ENCODE measurements around the gene SMIM11. TPM values are rescaled to one million over a fixed set of nuclear protein-coding genes. Genes with fewer than 3 reads are reported as not detected.
"Not testable (repeated sequence)": the region's sequence is repeated elsewhere in the genome, so short reads cannot be mapped to it uniquely, and the experiment has no call there.

SMIM11 gene
- total and polyA plus RNA-seq, 2 donors (not counting 1 experiment from before 2014, with no cell fraction given): 10.3 to 10.6 TPM

DNA sequence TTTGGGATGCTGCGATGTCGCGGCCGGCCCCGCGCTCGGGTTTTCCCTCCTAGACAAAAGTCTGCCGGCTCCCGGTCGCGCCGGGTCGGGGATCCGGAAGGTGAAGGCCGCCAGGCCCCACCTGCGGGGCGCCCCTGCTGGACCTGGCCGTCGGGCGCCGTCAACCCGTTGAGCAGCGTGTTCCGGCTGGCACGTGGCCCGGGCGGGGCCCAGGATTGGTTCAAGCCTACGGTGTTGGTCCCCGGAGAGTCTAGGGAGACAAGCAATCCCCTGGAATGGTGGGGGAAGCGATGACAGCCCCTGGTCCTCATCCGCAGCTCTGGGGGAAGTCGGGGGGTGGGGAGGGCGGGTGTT lies 289 bp downstream of the SMIM11 start:
- H3K4me1 Mint-ChIP-seq; DNase-seq; H4K20me1 ChIP-seq (ENCODE audit: control insufficient read depth, insufficient read depth, low read length, poor library complexity, severe bottlenecking); H3K36me3 ChIP-seq (replicated peaks in 1 of 2; ENCODE audit: control extremely low read depth in 1 of 2, control insufficient read depth in 1 of 2, extremely low read depth in 1 of 2, insufficient read depth in 2 of 2, low read length in 1 of 2); H3K4me3 ChIP-seq (ENCODE audit: control extremely low read depth in 1 of 5, extremely low read depth in 1 of 5, insufficient read depth in 1 of 5, low read depth in 2 of 5, low read length in 4 of 5); intact Hi-C loops (cut with micrococcal nuclease); H3K9me3 ChIP-seq (ENCODE audit: control extremely low read depth in 1 of 3, control insufficient read depth in 2 of 3, insufficient read depth in 1 of 3, low read length in 2 of 3); H3K4me3 Mint-ChIP-seq; H3K27ac ChIP-seq (ENCODE audit: low read length in 2 of 2); H3K4me1 ChIP-seq (ENCODE audit: control insufficient read depth in 2 of 2, insufficient read depth in 2 of 2, low read length in 2 of 2); H3K79me2 ChIP-seq (ENCODE audit: control insufficient read depth, insufficient read depth, low read length); POLR2A ChIA-PET; CTCF ChIA-PET; H3K27me3 Mint-ChIP-seq; H3K4me2 ChIP-seq (replicated peaks; ENCODE audit: low read depth, low read length, poor library complexity, severe bottlenecking); H3K9me3 Mint-ChIP-seq (ENCODE audit: insufficient read depth); H3K27me3 ChIP-seq (replicated peaks in 1 of 4; ENCODE audit: control extremely low read depth in 1 of 4, control insufficient read depth in 3 of 4, insufficient read depth in 4 of 4, low read length in 3 of 4); H3K27ac Mint-ChIP-seq; H3K9ac ChIP-seq (ENCODE audit: low read length); H2AFZ ChIP-seq (ENCODE audit: insufficient read depth, low read depth, low read length, poor library complexity, severe bottlenecking): not testable (repeated sequence)
- no CpG with 5 or more reads among the region's 33 CpGs for WGBS (ENCODE audit: insufficient coverage)
- ATAC-seq (ENCODE audit: low read depth): peak; percentile 77

DNA sequence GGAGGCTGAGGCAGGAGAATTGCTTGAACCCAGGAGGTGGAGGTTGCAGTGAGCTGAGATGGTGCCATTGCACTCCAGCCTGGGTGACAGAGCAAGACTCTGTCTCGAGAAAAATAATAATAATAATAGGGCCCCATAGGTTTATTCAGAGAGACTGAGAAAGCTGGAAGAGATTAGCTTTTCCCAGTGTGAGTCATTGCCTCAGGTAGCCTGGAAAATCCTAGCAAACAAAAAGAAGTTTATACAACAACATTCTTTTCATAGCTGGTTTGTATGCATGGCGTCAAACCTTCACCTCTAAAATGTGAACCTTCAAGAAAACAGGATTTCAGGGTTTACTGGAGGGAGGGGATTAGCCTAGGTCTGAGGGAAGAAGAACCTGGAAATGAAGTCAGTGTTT lies 7.8 kb downstream of the SMIM11 start:
- CTCF ChIA-PET; H3K27ac Mint-ChIP-seq; H3K4me1 ChIP-seq (ENCODE audit: control insufficient read depth in 2 of 2, insufficient read depth in 2 of 2, low read length in 2 of 2); H3K27me3 Mint-ChIP-seq; H3K79me2 ChIP-seq (ENCODE audit: control insufficient read depth, insufficient read depth, low read length); H3K9ac ChIP-seq (ENCODE audit: low read length); H3K4me2 ChIP-seq (replicated peaks; ENCODE audit: low read depth, low read length, poor library complexity, severe bottlenecking); intact Hi-C loops (cut with micrococcal nuclease); H3K9me3 Mint-ChIP-seq (ENCODE audit: insufficient read depth); H3K4me3 ChIP-seq (ENCODE audit: control extremely low read depth in 1 of 5, extremely low read depth in 1 of 5, insufficient read depth in 1 of 5, low read depth in 2 of 5, low read length in 4 of 5); DNase-seq; H2AFZ ChIP-seq (ENCODE audit: insufficient read depth, low read depth, low read length, poor library complexity, severe bottlenecking); H3K27me3 ChIP-seq (replicated peaks in 1 of 4; ENCODE audit: control extremely low read depth in 1 of 4, control insufficient read depth in 3 of 4, insufficient read depth in 4 of 4, low read length in 3 of 4); ATAC-seq (ENCODE audit: low read depth); H4K20me1 ChIP-seq (ENCODE audit: control insufficient read depth, insufficient read depth, low read length, poor library complexity, severe bottlenecking); POLR2A ChIA-PET; H3K4me1 Mint-ChIP-seq; H3K9me3 ChIP-seq (ENCODE audit: control extremely low read depth in 1 of 3, control insufficient read depth in 2 of 3, insufficient read depth in 1 of 3, low read length in 2 of 3); H3K36me3 ChIP-seq (replicated peaks in 1 of 2; ENCODE audit: control extremely low read depth in 1 of 2, control insufficient read depth in 1 of 2, extremely low read depth in 1 of 2, insufficient read depth in 2 of 2, low read length in 1 of 2); H3K27ac ChIP-seq (ENCODE audit: low read length in 2 of 2); H3K4me3 Mint-ChIP-seq: not testable (repeated sequence)
- no CpG with 5 or more reads among the region's 2 CpGs for WGBS (ENCODE audit: insufficient coverage)

DNA sequence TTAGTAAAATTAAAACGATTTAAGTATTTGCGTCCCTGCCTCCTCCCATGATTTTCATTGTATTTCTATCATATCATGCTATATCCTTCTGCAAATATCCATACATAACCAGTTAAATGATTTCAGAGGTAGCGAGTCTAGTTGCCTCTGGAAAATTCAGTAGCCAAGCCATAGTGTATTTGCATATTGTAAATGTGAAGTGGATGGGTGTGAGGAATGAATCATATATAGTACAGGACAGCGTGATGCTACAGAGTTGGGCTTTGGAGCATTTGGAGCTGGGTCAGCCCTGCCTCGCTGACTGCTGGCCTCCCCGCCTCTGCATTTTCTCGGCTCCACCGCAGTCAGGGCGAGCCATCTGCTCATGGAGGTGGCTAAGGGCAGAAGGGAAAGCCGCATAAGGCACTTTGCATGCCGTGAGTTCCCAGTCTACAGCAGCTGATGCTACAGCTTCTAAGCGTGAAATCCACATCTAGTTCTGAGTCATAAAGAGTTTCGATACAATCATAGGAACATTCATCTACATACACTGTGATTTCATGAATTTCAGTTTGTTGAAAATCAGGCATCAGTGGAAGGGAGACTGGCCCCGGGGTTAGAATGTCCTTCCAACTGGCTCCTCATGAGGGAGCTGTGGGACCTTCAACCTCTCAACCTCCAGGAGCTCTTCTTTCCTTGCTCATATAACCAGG lies 8.6 kb downstream of the SMIM11 start:
- H3K4me1 ChIP-seq (ENCODE audit: control insufficient read depth in 2 of 2, insufficient read depth in 2 of 2, low read length in 2 of 2); H3K4me2 ChIP-seq (replicated peaks; ENCODE audit: low read depth, low read length, poor library complexity, severe bottlenecking); H3K27me3 ChIP-seq (replicated peaks in 1 of 4; ENCODE audit: control extremely low read depth in 1 of 4, control insufficient read depth in 3 of 4, insufficient read depth in 4 of 4, low read length in 3 of 4); H3K36me3 ChIP-seq (replicated peaks in 1 of 2; ENCODE audit: control extremely low read depth in 1 of 2, control insufficient read depth in 1 of 2, extremely low read depth in 1 of 2, insufficient read depth in 2 of 2, low read length in 1 of 2); ATAC-seq (ENCODE audit: low read depth); H3K9me3 Mint-ChIP-seq (ENCODE audit: insufficient read depth); DNase-seq; H3K27me3 Mint-ChIP-seq; H3K4me3 Mint-ChIP-seq; H3K79me2 ChIP-seq (ENCODE audit: control insufficient read depth, insufficient read depth, low read length); H2AFZ ChIP-seq (ENCODE audit: insufficient read depth, low read depth, low read length, poor library complexity, severe bottlenecking); CTCF ChIA-PET; H3K4me3 ChIP-seq (ENCODE audit: control extremely low read depth in 1 of 5, extremely low read depth in 1 of 5, insufficient read depth in 1 of 5, low read depth in 2 of 5, low read length in 4 of 5); intact Hi-C loops (cut with micrococcal nuclease); POLR2A ChIA-PET; H3K4me1 Mint-ChIP-seq; H4K20me1 ChIP-seq (ENCODE audit: control insufficient read depth, insufficient read depth, low read length, poor library complexity, severe bottlenecking); H3K27ac Mint-ChIP-seq; H3K27ac ChIP-seq (ENCODE audit: low read length in 2 of 2); H3K9me3 ChIP-seq (ENCODE audit: control extremely low read depth in 1 of 3, control insufficient read depth in 2 of 3, insufficient read depth in 1 of 3, low read length in 2 of 3); H3K9ac ChIP-seq (ENCODE audit: low read length): not testable (repeated sequence)
- WGBS (ENCODE audit: insufficient coverage): no CpG with 5 or more reads among the region's 14 CpGs

DNA sequence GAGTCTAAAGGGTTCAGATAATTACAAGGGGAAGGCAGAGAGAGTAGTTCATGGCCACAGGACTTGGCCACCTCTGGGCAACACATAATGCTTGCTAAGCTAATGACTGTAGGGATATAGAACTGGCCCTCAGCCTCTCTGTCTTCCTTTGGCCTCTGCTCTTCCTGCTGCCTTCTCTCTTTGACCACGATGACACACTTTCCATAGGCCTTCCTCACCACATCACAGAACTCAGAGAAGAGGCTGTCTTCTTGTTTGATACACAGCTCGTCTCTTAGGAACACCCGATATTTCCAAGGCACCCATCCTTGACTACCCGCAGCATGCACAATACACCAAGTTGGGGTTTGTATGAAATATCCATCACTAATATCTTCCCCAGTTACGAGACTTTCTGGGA lies 25.2 kb downstream of the SMIM11 start:
- H3K9me3 Mint-ChIP-seq (ENCODE audit: insufficient read depth); intact Hi-C loops (cut with micrococcal nuclease): not testable (repeated sequence)

More for the DNA sequence above, 25.2 kb downstream of the SMIM11 start:
- H3K4me3 Mint-ChIP-seq; H3K9me3 ChIP-seq (ENCODE audit: control extremely low read depth in 1 of 3, control insufficient read depth in 2 of 3, insufficient read depth in 1 of 3, low read length in 2 of 3); ATAC-seq (ENCODE audit: low read depth); H3K9ac ChIP-seq (ENCODE audit: low read length); POLR2A ChIA-PET; H3K27ac ChIP-seq (ENCODE audit: low read length in 2 of 2); H3K27me3 ChIP-seq (replicated peaks in 1 of 4; ENCODE audit: control extremely low read depth in 1 of 4, control insufficient read depth in 3 of 4, insufficient read depth in 4 of 4, low read length in 3 of 4); H4K20me1 ChIP-seq (ENCODE audit: control insufficient read depth, insufficient read depth, low read length, poor library complexity, severe bottlenecking); H3K27ac Mint-ChIP-seq; DNase-seq; H3K4me1 ChIP-seq (ENCODE audit: control insufficient read depth in 2 of 2, insufficient read depth in 2 of 2, low read length in 2 of 2); H3K36me3 ChIP-seq (replicated peaks in 1 of 2; ENCODE audit: control extremely low read depth in 1 of 2, control insufficient read depth in 1 of 2, extremely low read depth in 1 of 2, insufficient read depth in 2 of 2, low read length in 1 of 2); H3K27me3 Mint-ChIP-seq; CTCF ChIA-PET; H3K79me2 ChIP-seq (ENCODE audit: control insufficient read depth, insufficient read depth, low read length); H3K4me1 Mint-ChIP-seq; H3K4me2 ChIP-seq (replicated peaks; ENCODE audit: low read depth, low read length, poor library complexity, severe bottlenecking); H2AFZ ChIP-seq (ENCODE audit: insufficient read depth, low read depth, low read length, poor library complexity, severe bottlenecking); H3K4me3 ChIP-seq (ENCODE audit: control extremely low read depth in 1 of 5, extremely low read depth in 1 of 5, insufficient read depth in 1 of 5, low read depth in 2 of 5, low read length in 4 of 5): not testable (repeated sequence)
- WGBS (ENCODE audit: insufficient coverage): no CpG with 5 or more reads among the region's 5 CpGs

Measured in B cell (primary cell).